Loucy (cell line): ENCODE measurements around the gene SLC50A1.

Source experiments
- CTCF ChIP-seq: fragments of 200-600 bp; sonication (generic); conservative IDR thresholded peaks from 2 replicates; pipeline ENCODE4 v1.5.1; 2014; ENCODE audit warnings: mild to moderate bottlenecking, antibody characterized with exemption, low read length
- EZH2phosphoT487 ChIP-seq: fragments of 200-600 bp; IDR thresholded peaks from 2 replicates; pipeline ENCODE4 v1.6.1; 2018; ENCODE audit warnings: antibody characterized with exemption, mild to moderate bottlenecking, moderate library complexity, borderline replicate concordance

GRCh38 chr1:155175927-155176371, 40.3 kb downstream of the SLC50A1 start:
- TF ChIP-seq CTCF, result peak; percentile 34
- no peak for TF ChIP-seq EZH2phosphoT487
